ENCODE results near the gene PARS2.

Gene PARS2

GRCh38 chr1:54768093-54768492 lies 3.8 kb upstream of the PARS2 start:
- no peak for DNase-seq

- DNase-seq, result no peak
Measured at GRCh38 chr1:54767526-54767925, 3.2 kb upstream of the PARS2 start.

DNA sequence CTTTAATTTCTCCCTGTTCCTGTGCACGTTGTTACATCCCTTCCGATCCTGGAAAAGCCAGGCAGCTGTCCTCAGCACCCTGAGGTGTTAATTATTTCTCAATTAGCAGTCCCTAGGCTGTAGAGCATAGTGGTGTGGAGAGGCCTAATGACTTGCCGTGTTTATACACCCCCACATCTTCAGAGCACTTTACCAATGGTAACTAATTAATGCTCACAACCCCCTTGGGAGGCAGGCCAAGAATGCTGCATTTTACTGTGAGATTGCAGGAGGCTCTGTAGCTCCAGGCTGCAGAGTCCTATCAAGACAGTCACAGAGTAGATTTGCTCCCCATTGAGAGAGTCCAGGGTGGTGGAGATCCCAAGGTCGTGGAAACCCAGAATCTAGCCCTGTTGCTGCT lies 2.4 kb upstream of the PARS2 start:
- DNase-seq, result no peak

DNA sequence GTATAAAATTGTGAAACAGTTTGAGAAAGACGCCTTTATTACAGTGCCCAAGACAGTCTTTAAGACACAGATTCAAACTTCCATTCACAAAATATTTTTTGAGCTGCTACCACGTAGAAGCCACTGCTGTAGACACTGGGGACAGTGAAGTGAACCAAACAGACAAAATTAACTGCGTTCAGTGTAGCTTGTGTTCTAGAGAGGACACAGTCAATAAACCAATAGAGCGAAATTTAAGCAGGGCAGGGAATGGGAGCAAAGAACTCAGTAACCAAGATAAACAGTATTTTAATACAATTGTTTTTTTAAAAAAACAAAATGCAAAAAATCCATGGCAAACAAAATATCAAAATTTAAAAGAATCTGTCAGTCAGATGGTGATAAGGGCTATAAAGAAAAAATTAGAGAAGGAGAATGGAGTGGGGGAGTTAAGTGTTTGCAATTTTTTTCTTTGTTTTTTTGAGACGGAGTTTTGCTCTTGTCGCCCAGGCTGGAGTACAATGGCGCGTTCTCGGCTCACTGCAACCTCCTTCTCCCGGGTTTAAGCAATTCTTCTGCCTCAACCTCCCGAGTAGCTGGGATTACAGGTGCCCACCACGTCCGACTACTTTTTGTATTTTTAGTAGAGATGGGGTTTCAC lies 719 bp upstream of the PARS2 start:
- DNase-seq, result no peak

DNA sequence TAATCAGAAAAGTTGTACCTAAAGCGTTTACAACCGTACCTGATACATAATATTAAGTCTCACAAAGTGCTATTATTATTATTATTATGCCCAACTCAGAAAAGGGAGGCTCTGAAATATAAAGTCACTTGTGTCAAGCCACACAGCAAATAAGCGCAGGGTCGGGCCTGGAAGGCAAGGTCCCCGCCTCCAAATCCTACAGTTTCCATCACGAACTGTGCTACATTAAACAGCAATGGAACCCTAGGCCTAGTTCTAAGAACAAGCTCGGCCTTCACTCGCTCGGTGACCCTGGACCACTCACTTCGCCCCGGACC lies 549 bp downstream of the PARS2 start:
- no peak for DNase-seq

DNA sequence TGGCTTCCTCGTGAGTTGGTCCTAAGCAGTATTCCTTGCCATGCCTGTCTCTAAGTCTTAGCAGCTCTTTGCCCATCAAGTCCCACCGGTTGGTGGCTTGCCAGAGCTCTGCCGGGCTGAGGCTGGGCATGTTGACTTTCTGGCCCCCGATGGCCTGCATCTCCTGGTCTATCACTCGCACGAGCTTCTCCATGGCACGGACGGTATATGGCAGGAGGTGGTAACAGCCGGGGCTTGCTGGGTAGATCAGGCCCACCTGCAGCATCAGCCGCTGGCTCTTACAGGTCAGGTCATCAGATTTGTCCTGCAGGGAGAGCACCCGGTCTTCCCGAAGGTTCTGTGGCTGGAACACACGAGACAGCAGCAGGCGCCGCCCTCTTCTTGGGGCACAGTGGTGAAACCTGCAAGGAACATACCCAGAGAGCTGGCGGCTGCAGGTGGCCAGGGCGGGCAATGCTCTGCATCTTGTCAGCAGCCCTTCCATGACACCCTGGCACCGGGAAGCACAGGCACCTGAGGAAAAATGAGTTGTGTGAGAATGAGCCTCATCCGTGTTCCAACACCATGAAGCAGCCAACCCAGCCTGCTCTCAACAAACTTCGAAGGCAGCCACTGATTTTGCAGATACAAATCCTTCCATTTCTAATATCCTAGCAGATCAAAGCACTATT lies 5.5 kb downstream of the PARS2 start:
- DNase-seq, result no peak

GRCh38 chr1:54757833-54758232 lies 6.5 kb downstream of the PARS2 start:
- no peak for DNase-seq

DNA sequence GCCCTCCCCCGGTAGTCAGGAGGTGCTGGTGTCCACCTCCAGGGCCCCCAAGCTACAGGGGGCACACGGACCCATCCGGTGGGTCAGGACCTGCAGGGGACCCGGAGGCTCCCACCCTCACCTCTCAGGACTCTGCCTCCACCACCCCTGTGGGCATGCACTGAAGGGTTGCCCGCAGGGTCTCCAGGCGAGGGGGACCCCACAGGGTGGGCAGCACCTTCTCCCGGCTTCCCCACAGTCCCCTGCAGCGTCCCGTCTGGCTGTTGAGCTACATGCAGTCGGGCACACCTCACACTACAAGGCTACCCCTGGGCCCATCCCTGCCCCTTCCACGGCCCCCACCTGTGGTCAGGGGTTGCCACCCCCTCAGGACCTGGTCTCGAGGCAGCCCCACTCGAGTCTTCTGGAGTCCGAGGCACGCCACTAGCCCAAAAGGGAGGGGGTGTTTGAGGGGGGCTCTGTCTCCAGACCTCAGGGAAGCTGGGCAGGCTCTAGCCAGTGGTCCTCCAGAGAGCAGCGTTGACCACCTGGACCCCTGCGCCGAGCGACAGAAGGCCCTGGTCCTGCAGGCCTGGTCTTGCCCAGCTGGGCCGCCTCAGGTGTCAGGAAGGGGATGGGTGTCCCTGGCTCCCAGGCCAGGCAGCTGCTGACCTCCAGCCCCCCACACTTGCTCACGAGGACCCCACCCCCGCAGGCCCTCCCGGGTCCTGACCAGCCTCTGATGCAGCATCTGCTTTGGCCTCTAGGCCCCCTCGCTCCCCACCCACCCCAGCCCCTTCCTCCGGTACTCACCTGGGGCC lies 9.6 kb downstream of the PARS2 start:
- DNase-seq, result no peak

DNA sequence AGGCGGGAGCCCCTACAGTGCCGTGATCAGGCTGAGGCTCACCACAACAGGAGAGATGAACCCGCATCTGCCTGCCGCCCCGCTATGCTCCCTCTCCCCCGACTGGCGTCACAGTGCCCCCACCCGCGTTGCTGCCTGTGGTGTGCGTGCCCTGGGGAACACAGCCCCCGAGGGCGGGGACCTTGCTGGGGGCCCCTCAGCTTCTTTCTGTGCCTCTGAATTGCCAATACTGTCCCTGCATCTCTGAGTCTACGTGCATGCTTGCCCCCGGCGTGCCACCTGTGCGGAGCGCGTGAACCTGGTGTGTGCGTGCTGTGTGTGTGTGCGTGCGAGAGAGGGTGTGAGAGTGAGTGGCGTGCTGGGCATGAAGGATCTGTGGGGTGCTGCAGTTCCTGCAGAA lies 10.3 kb downstream of the PARS2 start:
- no peak for DNase-seq

GRCh38 chr1:54751426-54751825 lies 12.9 kb downstream of the PARS2 start:
- no peak for DNase-seq

- no peak for DNase-seq
Measured at GRCh38 chr1:54750596-54750995, 13.7 kb downstream of the PARS2 start.

GRCh38 chr1:54748094-54748835 lies 16.1 kb downstream of the PARS2 start:
- no peak for DNase-seq

GRCh38 chr1:54745864-54746263 lies 18.5 kb downstream of the PARS2 start:
- no peak for DNase-seq

- no peak for DNase-seq
Measured at GRCh38 chr1:54745274-54745673, 19.0 kb downstream of the PARS2 start.

- no peak for DNase-seq
Measured at GRCh38 chr1:54744696-54745095, 19.6 kb downstream of the PARS2 start.

GRCh38 chr1:54743416-54744226 lies 20.7 kb downstream of the PARS2 start:
- DNase-seq, result no peak

DNA sequence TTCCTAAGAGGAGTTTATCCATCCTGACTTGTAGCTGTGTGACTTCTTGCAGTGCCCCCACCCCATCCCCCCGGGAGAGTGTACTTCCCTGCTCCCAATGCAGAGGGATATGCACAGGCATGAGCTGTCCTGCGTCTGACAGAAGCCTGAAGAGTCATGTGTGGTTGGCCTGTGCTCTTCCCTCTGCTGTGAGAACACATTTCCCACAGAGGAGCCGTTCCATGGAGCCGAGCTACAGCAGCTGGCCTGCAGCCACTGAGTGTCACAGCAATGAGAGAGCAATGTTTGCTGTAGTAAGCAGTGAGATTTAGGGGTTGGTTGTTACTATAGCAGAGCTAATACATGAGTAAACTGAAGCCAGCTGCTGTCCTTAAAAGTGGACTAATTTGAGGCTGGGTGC lies 22.0 kb downstream of the PARS2 start:
- DNase-seq, result no peak

DNA sequence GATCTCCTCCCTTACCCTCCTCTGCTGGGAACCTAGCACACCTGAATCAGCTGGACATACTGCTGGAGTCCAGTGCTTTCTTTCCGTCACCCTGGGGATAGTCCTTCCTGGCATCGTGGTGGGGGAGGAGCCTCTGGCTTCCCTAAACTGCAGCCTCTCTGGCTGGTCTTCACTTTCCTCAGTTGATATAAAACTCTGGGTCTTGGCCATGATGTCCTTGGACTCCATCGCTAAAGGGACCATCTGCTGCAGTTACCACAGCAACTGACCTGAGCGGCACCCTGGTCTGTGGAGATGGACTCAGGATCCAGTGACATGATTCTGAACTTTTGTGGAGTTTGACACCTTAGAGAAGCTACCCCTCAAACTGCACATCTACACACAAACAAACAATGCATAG lies 22.8 kb downstream of the PARS2 start:
- no peak for DNase-seq

GRCh38 chr1:54738244-54738643 lies 26.1 kb downstream of the PARS2 start:
- DNase-seq, result no peak

DNA sequence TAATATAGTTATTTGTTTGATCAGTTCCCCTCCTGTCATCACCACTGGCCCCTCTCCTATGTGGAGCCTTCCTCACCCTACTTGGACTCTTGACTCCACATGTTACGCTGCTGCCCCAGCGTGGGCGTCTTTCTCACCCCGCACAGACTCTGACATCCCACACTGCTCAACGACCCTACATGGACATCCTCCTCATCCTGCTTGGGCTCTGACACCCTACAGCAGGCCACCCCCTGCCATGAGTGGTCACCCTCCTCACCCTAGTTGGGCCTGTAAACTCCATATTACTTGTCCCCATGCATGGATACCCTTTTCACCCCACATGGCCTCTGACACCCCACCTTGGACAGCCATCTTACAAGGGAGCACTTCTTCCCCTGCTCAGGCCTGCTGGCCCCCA lies 27.6 kb downstream of the PARS2 start:
- no peak for DNase-seq

GRCh38 chr1:54728027-54728426 lies 36.3 kb downstream of the PARS2 start:
- DNase-seq, result no peak

DNA sequence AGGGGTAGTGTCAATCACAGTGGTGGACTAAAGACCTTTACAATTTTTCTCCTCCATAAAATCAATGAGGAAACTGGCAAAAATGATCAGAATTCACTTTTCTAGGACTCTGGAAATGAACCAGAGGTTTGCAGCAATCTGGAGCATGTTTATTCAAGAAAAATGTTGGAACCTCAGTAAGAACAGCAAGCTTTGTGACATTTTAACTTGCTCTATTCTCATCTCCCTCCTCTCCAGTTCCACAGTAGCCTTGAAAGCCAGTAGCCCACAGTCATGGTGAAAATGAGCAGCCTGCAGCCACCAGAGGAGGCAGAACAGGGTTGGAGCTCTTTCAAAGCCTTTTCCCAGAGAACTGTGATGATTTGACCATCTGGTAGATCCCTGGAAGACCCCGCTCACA lies 39.6 kb downstream of the PARS2 start:
- DNase-seq, result no peak

- DNase-seq, result no peak
Measured at GRCh38 chr1:54723985-54724384, 40.3 kb downstream of the PARS2 start.

Data from activated CD4-positive, alpha-beta T cell treated with anti-CD3 and anti-CD28 coated beads for 4 hours (primary cell).